Stimulated activated CD4-positive, alpha-beta T cell treated with anti-CD3 and anti-CD28 coated beads, Interleukin-4, amount 100 ng/mL, for 1 hour (primary cell): ENCODE data around the gene MPPE1.
A peak's percentile ranks its signal among the peaks of the same experiment; 100 is the strongest.

Experiments
- DNase-seq: peaks from one replicate; pipeline ENCODE4 v3.0.0-alpha.2; 2020

Gene MPPE1

DNA sequence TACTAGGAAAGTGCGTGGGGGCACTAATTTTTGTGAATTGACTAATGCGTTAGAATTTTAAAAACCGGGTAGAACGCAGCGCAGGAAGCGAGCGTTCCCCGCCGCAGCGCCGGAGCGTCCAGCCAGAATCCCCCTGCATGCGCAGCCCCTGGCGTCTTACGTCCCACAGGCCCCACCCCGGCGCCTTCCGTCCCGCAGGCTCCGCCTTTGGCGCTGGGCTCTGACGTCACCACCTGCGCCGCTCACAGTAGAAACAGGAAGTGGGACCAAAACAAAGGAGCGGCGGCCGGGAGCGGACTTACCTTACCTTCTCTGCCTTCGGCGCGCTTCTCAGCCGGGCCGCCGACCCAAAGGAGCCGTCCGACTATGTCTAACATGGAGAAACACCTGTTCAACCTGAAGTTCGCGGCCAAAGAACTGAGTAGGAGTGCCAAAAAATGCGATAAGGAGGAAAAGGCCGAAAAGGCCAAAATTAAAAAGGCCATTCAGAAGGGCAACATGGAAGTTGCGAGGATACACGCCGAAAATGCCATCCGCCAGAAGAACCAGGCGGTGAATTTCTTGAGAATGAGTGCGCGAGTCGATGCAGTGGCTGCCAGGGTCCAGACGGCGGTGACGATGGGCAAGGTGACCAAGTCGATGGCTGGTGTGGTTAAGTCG lies 56.8 kb downstream of the MPPE1 start, which contains the start of gene CHMP1B:
CHMP1B (plus strand) TSS at position 268 of the 660 bp plus-strand sequence; CDS start at position 367, 99 bp downstream.
- DNase-seq: peak; percentile 97

- DNase-seq: no peak
These were observed 57.3 kb downstream of the MPPE1 start for GRCh38 chr18:11850821-11851145.

- peak; percentile 23 for DNase-seq
These were observed 58.1 kb downstream of the MPPE1 start for GRCh38 chr18:11849841-11850634.

- DNase-seq: no peak
These were observed 58.8 kb downstream of the MPPE1 start for GRCh38 chr18:11849279-11849678.

DNA sequence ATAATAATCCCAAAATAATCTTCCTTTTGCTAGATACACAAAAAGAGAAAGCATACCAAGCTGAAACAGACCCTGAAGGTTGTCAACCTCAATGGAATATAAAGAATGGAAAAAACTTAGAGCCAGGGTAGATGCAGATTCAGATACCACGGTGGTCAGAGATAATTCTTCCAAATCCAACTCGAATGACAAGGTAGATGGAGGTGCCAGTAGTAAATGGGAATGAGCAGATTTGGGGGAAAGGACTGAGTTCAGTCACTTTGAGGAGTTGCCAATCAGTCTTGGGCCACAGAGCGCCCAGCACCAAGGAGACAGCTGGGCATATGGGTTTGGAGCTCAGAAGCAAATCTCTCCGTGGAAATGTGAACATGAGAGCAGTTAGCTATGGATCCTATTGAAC lies 60.3 kb downstream of the MPPE1 start:
- DNase-seq: no peak

DNA sequence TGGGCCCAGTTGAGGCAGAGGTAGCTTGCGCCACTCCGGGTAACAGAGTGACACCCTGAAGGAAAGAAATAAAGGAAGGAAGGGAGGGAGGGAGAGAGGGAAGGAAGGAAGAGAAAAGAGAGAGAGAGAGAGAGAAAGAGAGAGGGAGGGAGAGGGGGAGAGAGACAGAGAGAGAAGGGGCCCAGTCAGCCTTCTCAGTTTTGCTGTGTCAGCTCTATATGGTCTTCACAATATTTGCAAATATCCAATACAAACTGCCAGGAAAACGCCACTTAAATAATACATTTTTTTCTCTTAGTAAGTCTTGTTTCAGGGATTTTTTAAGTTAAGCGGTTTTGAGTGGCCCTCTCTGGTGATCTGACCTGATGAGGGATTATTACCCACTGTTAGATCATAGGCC lies 62.5 kb downstream of the MPPE1 start:
- no peak for DNase-seq

- DNase-seq: no peak
These were observed 63.7 kb downstream of the MPPE1 start for GRCh38 chr18:11844436-11844835.

DNA sequence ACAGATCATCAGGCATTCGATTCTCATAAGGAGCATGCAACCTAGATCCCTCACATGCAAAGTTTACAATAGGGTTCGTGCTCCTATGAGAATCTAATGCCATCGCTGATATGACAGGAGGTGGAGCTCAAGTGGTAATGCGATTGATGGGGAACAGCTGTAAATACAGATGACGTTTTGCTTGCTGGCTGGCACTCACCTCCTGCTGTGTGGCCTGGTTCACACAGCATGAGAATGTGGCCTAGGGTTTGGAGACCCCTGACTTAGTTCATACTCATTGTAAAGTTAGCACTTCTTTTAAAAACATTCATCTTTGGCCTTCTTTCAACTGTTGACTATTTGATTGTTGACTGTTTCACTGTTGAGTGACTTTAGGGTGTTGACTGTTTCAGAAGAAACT lies 65.6 kb downstream of the MPPE1 start:
- DNase-seq: no peak

DNA sequence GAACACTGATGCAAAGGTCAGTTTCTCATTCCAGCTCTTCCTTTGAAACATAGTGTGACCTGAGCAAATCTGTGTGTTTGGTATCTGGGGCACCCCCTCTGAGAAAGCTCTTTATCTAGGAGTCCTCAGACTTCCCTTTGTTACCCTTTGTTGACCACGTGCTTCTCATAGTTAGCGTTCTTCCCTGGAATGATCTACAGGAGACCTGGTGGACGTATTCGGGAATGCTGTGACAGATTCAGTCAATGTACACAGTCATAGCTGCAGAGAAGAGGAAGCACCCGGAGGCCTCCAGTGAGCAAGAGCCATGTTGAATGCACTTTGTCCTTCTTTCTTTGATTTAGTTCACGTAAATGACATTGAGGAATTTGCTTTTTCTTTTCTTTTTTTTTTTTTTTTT lies 67.6 kb downstream of the MPPE1 start:
- no peak for DNase-seq

DNA sequence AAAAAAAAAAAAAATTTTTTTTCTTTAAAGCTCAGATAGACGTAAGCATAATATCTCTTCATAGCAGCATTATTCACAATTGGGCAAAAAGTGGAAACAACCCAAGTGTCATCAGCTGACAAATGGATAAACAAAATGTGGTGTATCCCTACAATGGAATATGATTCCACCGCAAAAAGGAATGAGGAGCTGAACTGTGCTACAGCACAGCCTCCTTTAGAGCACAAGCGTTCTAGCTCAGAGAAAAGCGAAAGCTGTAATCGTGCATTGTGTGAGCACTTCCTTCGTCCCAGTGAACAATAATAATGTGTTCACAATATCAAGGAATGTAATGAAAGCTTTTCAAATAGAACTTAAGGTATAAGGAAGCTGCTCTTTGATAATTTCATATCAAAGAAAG lies 68.6 kb downstream of the MPPE1 start:
- DNase-seq: no peak

DNA sequence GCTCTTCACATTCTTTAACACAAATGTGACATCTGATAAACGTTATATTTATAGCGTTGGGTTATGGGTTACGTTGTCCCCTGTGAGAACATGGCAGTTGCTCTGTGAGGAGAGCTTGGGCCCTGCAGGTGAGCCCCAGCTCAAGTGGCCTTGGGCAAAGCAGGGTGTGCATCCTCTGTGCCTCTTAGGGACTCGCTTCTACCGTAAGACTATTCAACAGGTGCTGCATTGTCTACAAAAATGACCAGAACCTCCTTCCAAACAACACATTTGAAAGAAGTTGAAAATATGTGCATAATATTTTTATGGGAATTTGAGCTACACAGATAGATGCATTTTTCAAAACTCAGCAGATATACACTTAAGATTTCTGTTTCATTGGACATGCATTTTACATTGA lies 73.3 kb downstream of the MPPE1 start:
- DNase-seq: no peak
